OCI-LY7 (cell line): Measurements from ENCODE around the gene SLC52A3.

ENCODE experiments used
- EZH2phosphoT487 ChIP-seq: fragments of 200-600 bp; sonication (generic); IDR thresholded peaks from 2 replicates; pipeline ENCODE4 v1.6.1; 2018; ENCODE audit warnings: low read depth, borderline replicate concordance, mild to moderate bottlenecking, mixed run types, antibody characterized with exemption, low read length, moderate library complexity, mixed read lengths
- TF ChIP-seq, protein P1 (sequence below): fragments of 200-600 bp; sonication (generic); conservative IDR thresholded peaks from 2 replicates; pipeline ENCODE4 v1.5.1; 2014; ENCODE audit warnings: mild to moderate bottlenecking, antibody characterized with exemption, low read length, moderate library complexity, mixed read lengths

GRCh38 chr20:719816-720215 lies 48.5 kb downstream of the SLC52A3 start:
- TF ChIP-seq, protein P1, sequence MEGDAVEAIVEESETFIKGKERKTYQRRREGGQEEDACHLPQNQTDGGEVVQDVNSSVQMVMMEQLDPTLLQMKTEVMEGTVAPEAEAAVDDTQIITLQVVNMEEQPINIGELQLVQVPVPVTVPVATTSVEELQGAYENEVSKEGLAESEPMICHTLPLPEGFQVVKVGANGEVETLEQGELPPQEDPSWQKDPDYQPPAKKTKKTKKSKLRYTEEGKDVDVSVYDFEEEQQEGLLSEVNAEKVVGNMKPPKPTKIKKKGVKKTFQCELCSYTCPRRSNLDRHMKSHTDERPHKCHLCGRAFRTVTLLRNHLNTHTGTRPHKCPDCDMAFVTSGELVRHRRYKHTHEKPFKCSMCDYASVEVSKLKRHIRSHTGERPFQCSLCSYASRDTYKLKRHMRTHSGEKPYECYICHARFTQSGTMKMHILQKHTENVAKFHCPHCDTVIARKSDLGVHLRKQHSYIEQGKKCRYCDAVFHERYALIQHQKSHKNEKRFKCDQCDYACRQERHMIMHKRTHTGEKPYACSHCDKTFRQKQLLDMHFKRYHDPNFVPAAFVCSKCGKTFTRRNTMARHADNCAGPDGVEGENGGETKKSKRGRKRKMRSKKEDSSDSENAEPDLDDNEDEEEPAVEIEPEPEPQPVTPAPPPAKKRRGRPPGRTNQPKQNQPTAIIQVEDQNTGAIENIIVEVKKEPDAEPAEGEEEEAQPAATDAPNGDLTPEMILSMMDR = no peak
- TF ChIP-seq EZH2phosphoT487 = no peak
